PC-3 (cell line): Measurements from ENCODE around the gene OPA3.

ENCODE experiments used
- EZH2phosphoT487 ChIP-seq: fragments of 300-600 bp; sonication (generic); IDR thresholded peaks from 2 replicates; pipeline ENCODE4 v1.6.1; 2018; ENCODE audit warnings: mild to moderate bottlenecking, antibody characterized with exemption, low read length, borderline replicate concordance
- TF ChIP-seq, protein P1 (sequence below): fragments of 300-600 bp; sonication (generic); conservative IDR thresholded peaks from 2 replicates; pipeline ENCODE4 v1.5.1; 2017; ENCODE audit warnings: antibody characterized with exemption, low read depth, mild to moderate bottlenecking, low read length

- TF ChIP-seq, protein P1, sequence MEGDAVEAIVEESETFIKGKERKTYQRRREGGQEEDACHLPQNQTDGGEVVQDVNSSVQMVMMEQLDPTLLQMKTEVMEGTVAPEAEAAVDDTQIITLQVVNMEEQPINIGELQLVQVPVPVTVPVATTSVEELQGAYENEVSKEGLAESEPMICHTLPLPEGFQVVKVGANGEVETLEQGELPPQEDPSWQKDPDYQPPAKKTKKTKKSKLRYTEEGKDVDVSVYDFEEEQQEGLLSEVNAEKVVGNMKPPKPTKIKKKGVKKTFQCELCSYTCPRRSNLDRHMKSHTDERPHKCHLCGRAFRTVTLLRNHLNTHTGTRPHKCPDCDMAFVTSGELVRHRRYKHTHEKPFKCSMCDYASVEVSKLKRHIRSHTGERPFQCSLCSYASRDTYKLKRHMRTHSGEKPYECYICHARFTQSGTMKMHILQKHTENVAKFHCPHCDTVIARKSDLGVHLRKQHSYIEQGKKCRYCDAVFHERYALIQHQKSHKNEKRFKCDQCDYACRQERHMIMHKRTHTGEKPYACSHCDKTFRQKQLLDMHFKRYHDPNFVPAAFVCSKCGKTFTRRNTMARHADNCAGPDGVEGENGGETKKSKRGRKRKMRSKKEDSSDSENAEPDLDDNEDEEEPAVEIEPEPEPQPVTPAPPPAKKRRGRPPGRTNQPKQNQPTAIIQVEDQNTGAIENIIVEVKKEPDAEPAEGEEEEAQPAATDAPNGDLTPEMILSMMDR: no peak
- no peak for TF ChIP-seq EZH2phosphoT487
Measured at GRCh38 chr19:45508417-45508860, 76.2 kb downstream of the OPA3 start.
